H1 (cell line): ENCODE results near the gene NUBP1. TPM values are rescaled to one million over a fixed set of nuclear protein-coding genes. Genes with fewer than 3 reads are reported as not detected.
A peak's percentile ranks its signal among the peaks of the same experiment; 100 is the strongest.

Source experiments
- CTCF ChIA-PET: fragments of 300-600 bp; sonication (Branson Sonifier 250); formaldehyde crosslinking; loops from one replicate; lab custom pipeline; 2021; ENCODE audit not compliant: partially characterized antibody; lab: Charles Lee
- POLR2A ChIA-PET: fragments of 300-600 bp; sonication (Branson Sonifier 250); formaldehyde crosslinking; loops from one replicate; lab custom pipeline; 2021; ENCODE audit warnings: inconsistent platforms; ENCODE audit not compliant: partially characterized antibody; lab: Charles Lee
- DNase-seq, 2 experiments: peaks; one replicate each; pipeline versions ENCODE4 v3.0.0 to v3.0.0-alpha.2; 2010 to 2022; ENCODE audit warnings: low spot score in 2 of 2, low read depth in 1 of 2, mixed read lengths in 1 of 2
- FAIRE-seq: peaks from 2 replicates; lab custom pipeline; 2011; peaks lifted over from hg19 to GRCh38; lab: Jason Lieb, UNC
- H2AFZ ChIP-seq: 2 replicates; pipeline ENCODE4 v1.8.1; 2012; ENCODE audit warnings: low read length, inconsistent platforms
- H2AK5ac ChIP-seq: 2 replicates; pipeline ENCODE4 v1.6.1; 2013; ENCODE audit warnings: low read depth, low read length
- H2BK120ac ChIP-seq: replicated peaks from 2 replicates; pipeline ENCODE3; 2013; ENCODE audit warnings: low read depth, low read length, inconsistent platforms
- H2BK12ac ChIP-seq: 2 replicates; pipeline ENCODE4 v1.6.1; 2013; ENCODE audit warnings: low read depth, low read length
- H2BK15ac ChIP-seq: 2 replicates; pipeline ENCODE4 v1.6.1; 2013; ENCODE audit warnings: low read length
- H2BK20ac ChIP-seq: 2 replicates; pipeline ENCODE4 v1.6.1; 2013; ENCODE audit warnings: low read length
- H2BK5ac ChIP-seq: 2 replicates; pipeline ENCODE4 v1.6.1; 2013; ENCODE audit warnings: low read depth, low read length
- H3K14ac ChIP-seq: 2 replicates; pipeline ENCODE4 v1.6.1; 2013; ENCODE audit warnings: inconsistent platforms; ENCODE audit not compliant: insufficient read length
- H3K18ac ChIP-seq: 2 replicates; pipeline ENCODE4 v1.6.1; 2013; ENCODE audit warnings: low read length; ENCODE audit errors: extremely low read depth
- H3K23ac ChIP-seq: 2 replicates; pipeline ENCODE4 v1.6.1; 2013; ENCODE audit warnings: inconsistent platforms; ENCODE audit not compliant: insufficient read length
- H3K23me2 ChIP-seq: 2 replicates; pipeline ENCODE4 v1.6.1; 2013; ENCODE audit warnings: low read depth, low read length
- H3K27ac ChIP-seq: 2 replicates; pipeline ENCODE4 v1.6.1; 2011; ENCODE audit warnings: low read depth, low read length, inconsistent platforms
- H3K27me3 ChIP-seq, 4 experiments: replicated peaks in 1 of 4; 1 replicate in 1 of 4; 2 replicates in 3 of 4; pipeline versions ENCODE4 v1.6.1 to v1.8.1; 2011 to 2013; ENCODE audit warnings: low read length in 3 of 4, mild to moderate bottlenecking in 3 of 4, inconsistent platforms in 2 of 4, mixed read lengths in 2 of 4, moderate library complexity in 1 of 4; ENCODE audit not compliant: control insufficient read depth in 3 of 4, insufficient read depth in 3 of 4; ENCODE audit errors: extremely low read depth in 1 of 4
- H3K36me3 ChIP-seq, 4 experiments: 2 replicates each; pipeline versions ENCODE4 v1.6.1 to v1.8.1; 2011 to 2013; ENCODE audit warnings: mild to moderate bottlenecking in 4 of 4, low read length in 3 of 4, moderate library complexity in 2 of 4, control low read depth in 1 of 4, inconsistent platforms in 1 of 4; ENCODE audit not compliant: insufficient read depth in 4 of 4, control insufficient read depth in 2 of 4
- H3K4ac ChIP-seq: replicated peaks from 2 replicates; pipeline ENCODE3; 2013; ENCODE audit warnings: low read length, low read depth, mixed read lengths, inconsistent platforms; ENCODE audit not compliant: insufficient read length
- H3K4me1 ChIP-seq, 4 experiments: replicated peaks in 1 of 4; 1 replicate in 1 of 4; 2 replicates in 3 of 4; pipeline versions ENCODE4 v1.6.1 to v1.8.1; 2011 to 2013; ENCODE audit warnings: low read length in 3 of 4, inconsistent platforms in 2 of 4, mixed read lengths in 1 of 4; ENCODE audit not compliant: insufficient read depth in 4 of 4, control insufficient read depth in 3 of 4
- H3K4me2 ChIP-seq, 2 experiments: 2 replicates each; pipeline versions ENCODE4 v1.6.1 to v1.8.1; 2011 to 2013; ENCODE audit warnings: low read depth in 2 of 2, low read length in 2 of 2, control low read depth in 1 of 2, inconsistent platforms in 1 of 2, mild to moderate bottlenecking in 1 of 2; ENCODE audit not compliant: insufficient read depth in 1 of 2
- H3K4me3 ChIP-seq, 4 experiments: fragments of 200-600, 300-600 bp in 1 of 4; sonication (generic), shearing (Covaris generic), sonication (Bioruptor Twin) in 1 of 4; 2 replicates each; pipeline versions ENCODE4 v1.5.1 to v1.8.1; 2011 to 2016; ENCODE audit warnings: low read length in 4 of 4, low read depth in 3 of 4, control low read depth in 2 of 4, inconsistent platforms in 2 of 4, mild to moderate bottlenecking in 2 of 4, mixed read lengths in 1 of 4, moderate library complexity in 1 of 4; ENCODE audit not compliant: insufficient read depth in 2 of 4; ENCODE audit errors: extremely low read depth in 1 of 4
- H3K56ac ChIP-seq: replicated peaks from 2 replicates; pipeline ENCODE3; 2013; ENCODE audit warnings: low read depth, mild to moderate bottlenecking, mixed read lengths, low read length, inconsistent platforms; ENCODE audit not compliant: insufficient read length
- H3K79me1 ChIP-seq: 2 replicates; pipeline ENCODE4 v1.6.1; 2013; ENCODE audit warnings: low read depth, low read length, control low read depth
- H3K79me2 ChIP-seq, 2 experiments: 2 replicates each; pipeline versions ENCODE4 v1.6.1 to v1.8.1; 2012 to 2013; ENCODE audit warnings: low read length in 2 of 2, mild to moderate bottlenecking in 2 of 2, inconsistent platforms in 1 of 2; ENCODE audit not compliant: insufficient read depth in 2 of 2, control insufficient read depth in 1 of 2
- H3K9ac ChIP-seq, 4 experiments: replicated peaks in 1 of 4; 1 replicate in 1 of 4; 2 replicates in 3 of 4; pipeline versions ENCODE4 v1.6.1 to v1.8.1; 2011 to 2013; ENCODE audit warnings: low read depth in 3 of 4, low read length in 3 of 4, control low read depth in 2 of 4, mild to moderate bottlenecking in 2 of 4, moderate library complexity in 2 of 4, inconsistent platforms in 1 of 4; ENCODE audit errors: extremely low read depth in 1 of 4
- H3K9me3 ChIP-seq, 2 experiments: 2 replicates each; pipeline versions ENCODE4 v1.6.1 to v1.8.1; 2012 to 2013; ENCODE audit warnings: mild to moderate bottlenecking in 2 of 2, moderate library complexity in 2 of 2, control low read depth in 1 of 2, inconsistent platforms in 1 of 2, low read depth in 1 of 2, low read length in 1 of 2, mixed read lengths in 1 of 2; ENCODE audit not compliant: insufficient read depth in 2 of 2
- H4K20me1 ChIP-seq, 2 experiments: replicated peaks in 1 of 2; 2 replicates each; pipeline versions ENCODE3 to v1.8.1; 2011 to 2013; ENCODE audit warnings: inconsistent platforms in 2 of 2, low read length in 2 of 2, mild to moderate bottlenecking in 1 of 2; ENCODE audit not compliant: insufficient read depth in 2 of 2, control insufficient read depth in 1 of 2
- H4K5ac ChIP-seq: 2 replicates; pipeline ENCODE4 v1.6.1; 2013; ENCODE audit warnings: low read length, low read depth, mixed read lengths, inconsistent platforms; ENCODE audit not compliant: insufficient read length
- H4K8ac ChIP-seq: 2 replicates; pipeline ENCODE4 v1.8.0; 2013; ENCODE audit warnings: mild to moderate bottlenecking, moderate library complexity, low read length, inconsistent platforms; ENCODE audit not compliant: insufficient read depth; ENCODE audit errors: extremely low read depth
- H4K91ac ChIP-seq: replicated peaks from 2 replicates; pipeline ENCODE3; 2013; ENCODE audit warnings: low read length, mixed read lengths, inconsistent platforms; ENCODE audit not compliant: insufficient read length
- GABPA ChIP-seq: IDR thresholded peaks from 2 replicates; pipeline ENCODE4 v1.6.1; 2011; ENCODE audit warnings: mild to moderate bottlenecking, low read length, moderate library complexity, borderline replicate concordance; ENCODE audit not compliant: insufficient read depth
- TAF1 ChIP-seq: IDR thresholded peaks from 2 replicates; pipeline ENCODE4 v1.6.1; 2011; ENCODE audit warnings: mild to moderate bottlenecking, low read depth, low read length
- TAF7 ChIP-seq: optimal IDR thresholded peaks from 2 replicates; pipeline ENCODE3; 2011; ENCODE audit warnings: low read depth, mild to moderate bottlenecking, inconsistent platforms, low read length, moderate library complexity, borderline replicate concordance
- TEAD4 ChIP-seq: IDR thresholded peaks from 2 replicates; pipeline ENCODE4 v1.6.1; 2012; ENCODE audit warnings: low read depth, low read length, inconsistent platforms, mixed read lengths
- USF2 ChIP-seq: IDR thresholded peaks from 2 replicates; pipeline ENCODE4 v1.6.1; 2011; ENCODE audit warnings: low read length, improper control_type of control experiment
- WGBS, 2 experiments: shearing (Covaris generic) in 1 of 2; methylation state at CpG; one replicate each; pipeline versions ENCODE4 v1.1.6 to v1.1.7; 2013 to 2015; ENCODE audit warnings: low lambda C conversion rate in 2 of 2, mixed read lengths in 2 of 2, inconsistent platforms in 1 of 2, low coverage in 1 of 2, missing lambda C conversion rate in 1 of 2; ENCODE audit not compliant: insufficient replicate concordance in 2 of 2, insufficient coverage in 1 of 2, insufficient read length in 1 of 2; ENCODE audit errors: extremely low coverage in 1 of 2, missing lambda C conversion rate in 1 of 2; 5-methylcytosine and 5-hydroxymethylcytosine counted together
- polyA plus RNA-seq, 7 experiments: library from polyadenylated mRNA; depleted of rRNA in 3 of 7; stranded (reverse) in 5 of 7; unstranded in 2 of 7; fragments of >200 nt in 5 of 7; fragments of 200-250 nt in 2 of 7; gene quantifications; 1 replicate in 5 of 7; 2 replicates in 1 of 7; 4 replicates in 1 of 7; pipeline versions ENCODE4 v1.2.1 to v1.2.3, GENCODE V29; 2011 to 2013; ENCODE audit warnings: missing spikeins in 2 of 7, mixed read lengths in 2 of 7
- total RNA-seq: library from RNA; stranded (reverse); fragmentation: NEBNext Ultra II Directional; extraction: Animal tissue kit (Norgen Biotek cat#: 25700); gene quantifications from 2 replicates; pipeline ENCODE4 v1.2.1, GENCODE V29; 2021

NUBP1 gene
- total and polyA plus RNA-seq, 2 of the 8 experiments (the other 6 are each of a cell fraction or from before 2014, with no cell fraction given): 28.2 to 32.2 TPM

DNA sequence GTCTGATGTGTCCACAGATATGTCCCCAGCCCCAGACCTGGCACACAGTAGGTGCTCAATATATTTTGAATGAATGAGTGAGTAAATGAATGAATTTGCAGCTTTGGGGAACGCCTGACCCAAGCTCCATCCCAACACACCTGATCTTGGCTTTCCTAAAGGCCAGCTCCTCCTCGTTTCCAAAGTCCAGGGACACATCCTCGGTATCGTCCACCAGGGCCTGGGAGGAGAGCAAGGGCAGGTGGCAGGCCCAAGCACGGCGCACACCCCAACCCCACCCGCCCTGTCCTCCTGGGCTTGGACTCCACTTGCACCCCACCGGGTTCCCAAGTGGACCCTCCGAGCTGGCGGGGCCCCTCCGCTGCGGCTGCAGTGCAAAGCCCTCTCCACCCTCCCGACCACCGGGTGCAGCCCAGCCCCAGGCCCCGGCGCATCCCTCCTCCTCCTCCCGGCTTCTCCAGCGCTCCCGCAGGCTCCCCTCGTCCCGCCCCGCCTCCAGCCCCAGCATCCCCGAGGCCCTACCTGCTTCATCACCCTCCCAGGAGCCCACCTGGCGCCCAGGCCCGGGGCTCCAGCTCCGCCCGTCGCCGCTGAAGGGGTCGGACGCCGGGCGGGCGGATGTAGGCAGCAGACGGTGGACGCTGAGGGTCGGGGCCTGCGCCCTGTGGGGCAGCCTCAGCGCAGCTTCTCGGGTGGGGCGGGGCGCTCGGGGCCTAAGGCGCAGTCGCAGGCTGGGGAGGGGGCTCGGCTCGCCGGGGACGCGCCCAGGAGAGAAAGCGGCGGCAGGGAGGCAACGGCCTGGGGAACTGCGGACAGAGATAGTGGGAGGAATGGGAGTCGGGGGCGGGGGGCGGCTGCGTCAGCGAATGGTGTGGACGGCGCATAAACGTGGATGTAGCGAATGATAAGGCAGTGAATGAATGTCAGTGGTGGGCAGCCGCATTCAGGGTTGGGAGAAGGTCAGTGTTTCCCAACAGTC, 74.6 kb downstream of the NUBP1 start, which contains the start of gene TVP23A:
TSS of gene TVP23A (minus strand) at position 832 of the 979 bp plus-strand sequence. CDS start at position 531, 301 bp downstream.
- no peak for FAIRE-seq
- no peak within 1 kb of the TSS for H2BK120ac ChIP-seq
- no peaks in the 10 kb centered on the region; the same call in 1 of the 2 replicates for H3K79me1 ChIP-seq
- peak in 1 of 2 experiments; percentile 84 for DNase-seq
- peaks cover 5% of the 10 kb centered on the region; the same call in 1 of the 2 replicates for H3K23me2 ChIP-seq
- H3K27me3 ChIP-seq: peaks cover 0 to 4% (median 0%) of the 10 kb centered on the region in 4 experiments; a peak in 3 of 7 replicates
- no peak within 1 kb of the TSS for H2BK12ac ChIP-seq
- H3K4me3 ChIP-seq: peak within 1 kb of the TSS; percentile 25 to 89 (median 34)
- TF ChIP-seq TAF7 (peak; percentile 27), GABPA (0 out of 2 replicates have a peak, but pooled peaks have one; percentile 26), TEAD4 (no peak), USF2 (no peak), TAF1 (0 out of 2 replicates have a peak, but pooled peaks have one; percentile 23)
- H3K79me2 ChIP-seq: no peaks in the 10 kb centered on the region
- POLR2A ChIA-PET: no interaction called here
- H4K20me1 ChIP-seq: no peaks in the 10 kb centered on the region
- WGBS, 2 experiments: 17% methylated on average over 22 of the region's 64 CpGs; no CpG with 5 or more reads in 1 of the 2 experiments
- H3K23ac ChIP-seq: no peak within 1 kb of the TSS
- no peak within 1 kb of the TSS for H2BK5ac ChIP-seq
- 0 out of 2 replicates have a peak within 1 kb of the TSS, but pooled peaks have one; percentile 65 for H4K8ac ChIP-seq
- no peak within 1 kb of the TSS; the same call in 1 of the 2 replicates for H2BK15ac ChIP-seq
- CTCF ChIA-PET: interaction anchor here (0.9 to 1.2 kb wide), 4 partner anchors 10 to 89 kb away, joined by 3 to 4 read pairs (median 3); no protein-coding TSS in a partner anchor
- no peaks in the 10 kb centered on the region for H3K9me3 ChIP-seq
- H4K91ac ChIP-seq: no peak within 1 kb of the TSS
- peak within 1 kb of the TSS; percentile 32; the same call in 1 of the 2 replicates for H3K18ac ChIP-seq
- no peak within 1 kb of the TSS for H3K27ac ChIP-seq
- peak within 1 kb of the TSS; percentile 89; the same call in 1 of the 2 replicates for H2AFZ ChIP-seq
- no peak within 1 kb of the TSS for H3K9ac ChIP-seq
- H3K36me3 ChIP-seq: no peaks in the 10 kb centered on the region; a peak in 1 of 8 replicates
- H3K14ac ChIP-seq: no peak within 1 kb of the TSS
- H3K4me2 ChIP-seq: peak within 1 kb of the TSS; percentile 55 to 73
- H3K56ac ChIP-seq: no peak within 1 kb of the TSS
- no peak within 1 kb of the TSS for H4K5ac ChIP-seq
- H3K4ac ChIP-seq: no peak within 1 kb of the TSS
- no peaks in the 10 kb centered on the region for H3K4me1 ChIP-seq
- H2AK5ac ChIP-seq: no peak within 1 kb of the TSS
- no peak within 1 kb of the TSS for H2BK20ac ChIP-seq
